Measurements from ENCODE around the gene APBB2.
A peak's percentile ranks its signal among the peaks of the same experiment; 100 is the strongest.
"Not testable (repeated sequence)": the region's sequence is repeated elsewhere in the genome, so short reads cannot be mapped to it uniquely, and the experiment has no call there.

Gene APBB2

DNA sequence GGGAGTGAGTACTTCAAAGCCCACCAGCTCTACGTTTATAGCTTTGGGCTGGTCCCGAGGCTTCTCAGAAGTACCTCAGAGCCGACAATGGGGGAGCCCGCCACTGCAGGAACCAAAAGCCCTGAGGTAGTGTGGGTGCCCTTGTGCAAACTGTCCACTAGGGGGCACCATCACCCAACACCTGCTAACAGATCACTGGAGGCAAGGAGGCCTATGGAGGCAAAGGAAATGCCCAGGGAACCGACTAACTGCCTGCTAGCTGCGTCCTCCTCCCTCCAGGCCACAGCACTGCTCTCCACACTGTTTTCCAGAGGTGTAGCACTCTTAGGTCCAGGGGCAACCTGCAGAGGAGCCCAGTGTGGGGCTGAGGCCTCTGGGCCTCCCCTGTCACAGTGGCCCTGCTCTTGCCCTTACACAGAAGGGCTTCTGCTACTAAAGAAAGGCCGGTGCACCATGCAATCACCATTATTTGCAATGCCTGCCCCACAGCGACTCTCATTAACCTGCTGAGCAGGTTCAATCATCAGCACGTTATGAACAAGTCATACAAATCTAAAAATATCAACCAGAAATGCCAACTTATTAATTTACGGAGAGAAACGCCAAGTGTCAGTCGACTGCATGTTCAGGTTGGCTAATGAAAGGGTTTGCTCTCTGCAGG is 305.5 kb downstream of the APBB2 start (continued):
- TF ChIP-seq PPARA (CRISPR knock-in tag; IDR thresholded peaks at IDR 0.05; ENCODE audit: borderline replicate concordance) (no peak), ZC3H10 (CRISPR knock-in tag; IDR thresholded peaks at IDR 0.05) (no peak)

DNA sequence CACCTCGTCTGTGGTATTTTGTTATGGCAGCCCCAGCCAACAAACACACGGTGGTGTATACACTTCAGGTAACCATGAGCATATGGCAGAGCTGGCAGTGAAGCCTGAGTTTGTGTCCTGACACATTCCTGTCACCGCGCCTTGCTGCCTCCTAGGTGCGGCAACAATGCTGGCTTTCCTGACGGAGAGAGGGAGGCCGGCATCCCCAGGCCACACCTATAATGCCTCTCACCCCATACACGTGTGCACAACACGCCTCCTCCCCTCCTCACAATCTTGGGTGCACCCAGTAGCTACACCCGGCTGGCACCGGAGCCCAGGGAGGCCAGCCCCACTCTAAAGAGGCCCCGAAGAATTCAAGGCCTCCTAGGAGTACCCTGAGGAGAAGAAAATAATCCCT is 306.0 kb downstream of the APBB2 start:
- peak; percentile 7 for ATAC-seq
- no peak for TF ChIP-seq GLIS3 (CRISPR knock-in tag; IDR thresholded peaks at IDR 0.05)
- TF ChIP-seq, protein P1, sequence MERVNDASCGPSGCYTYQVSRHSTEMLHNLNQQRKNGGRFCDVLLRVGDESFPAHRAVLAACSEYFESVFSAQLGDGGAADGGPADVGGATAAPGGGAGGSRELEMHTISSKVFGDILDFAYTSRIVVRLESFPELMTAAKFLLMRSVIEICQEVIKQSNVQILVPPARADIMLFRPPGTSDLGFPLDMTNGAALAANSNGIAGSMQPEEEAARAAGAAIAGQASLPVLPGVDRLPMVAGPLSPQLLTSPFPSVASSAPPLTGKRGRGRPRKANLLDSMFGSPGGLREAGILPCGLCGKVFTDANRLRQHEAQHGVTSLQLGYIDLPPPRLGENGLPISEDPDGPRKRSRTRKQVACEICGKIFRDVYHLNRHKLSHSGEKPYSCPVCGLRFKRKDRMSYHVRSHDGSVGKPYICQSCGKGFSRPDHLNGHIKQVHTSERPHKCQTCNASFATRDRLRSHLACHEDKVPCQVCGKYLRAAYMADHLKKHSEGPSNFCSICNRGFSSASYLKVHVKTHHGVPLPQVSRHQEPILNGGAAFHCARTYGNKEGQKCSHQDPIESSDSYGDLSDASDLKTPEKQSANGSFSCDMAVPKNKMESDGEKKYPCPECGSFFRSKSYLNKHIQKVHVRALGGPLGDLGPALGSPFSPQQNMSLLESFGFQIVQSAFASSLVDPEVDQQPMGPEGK (CRISPR knock-in tag; IDR thresholded peaks at IDR 0.05; ENCODE audit: borderline replicate concordance): no peak

DNA sequence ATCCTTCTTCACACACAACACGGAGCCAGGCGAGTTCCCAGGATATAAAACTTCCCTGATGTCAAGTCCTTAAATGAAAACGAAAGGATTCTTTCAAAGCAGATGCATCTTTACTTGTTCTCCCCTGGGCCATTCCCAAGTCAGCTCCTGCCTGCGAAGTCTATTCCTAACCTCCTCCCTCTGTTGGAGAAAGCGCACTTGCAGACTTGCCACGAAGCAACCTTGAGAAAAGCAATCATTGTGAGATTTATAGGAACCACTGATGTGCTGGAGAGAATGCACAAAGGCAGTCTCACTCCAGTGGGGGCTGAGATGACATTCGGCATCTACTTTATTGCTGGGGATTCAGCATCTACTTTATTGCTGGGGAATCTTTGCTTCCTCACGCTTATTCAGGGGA is 308.9 kb downstream of the APBB2 start:
- TF ChIP-seq ARNTL (CRISPR knock-in tag; IDR thresholded peaks at IDR 0.05; ENCODE audit: borderline replicate concordance, low read depth) (no peak), ZNF70 (CRISPR knock-in tag; IDR thresholded peaks at IDR 0.05) (no peak), PPARA (CRISPR knock-in tag; IDR thresholded peaks at IDR 0.05; ENCODE audit: borderline replicate concordance) (no peak), ZNF8 (CRISPR knock-in tag; IDR thresholded peaks at IDR 0.05) (no peak), TCF4 (CRISPR knock-in tag; IDR thresholded peaks at IDR 0.05; ENCODE audit: borderline replicate concordance) (no peak), BACH2 (CRISPR knock-in tag; IDR thresholded peaks at IDR 0.05; ENCODE audit: borderline replicate concordance) (no peak), ZFP30 (CRISPR knock-in tag; IDR thresholded peaks at IDR 0.05) (no peak), RARB (CRISPR knock-in tag; IDR thresholded peaks at IDR 0.05) (no peak), ESRRG (CRISPR knock-in tag; IDR thresholded peaks at IDR 0.05) (no peak), GLIS3 (CRISPR knock-in tag; IDR thresholded peaks at IDR 0.05) (no peak), ZNF565 (CRISPR knock-in tag; conservative IDR thresholded peaks at IDR 0.05; ENCODE audit: low read depth) (no peak), CSDC2 (CRISPR knock-in tag; IDR thresholded peaks at IDR 0.05) (no peak)
- TF ChIP-seq, protein P2, sequence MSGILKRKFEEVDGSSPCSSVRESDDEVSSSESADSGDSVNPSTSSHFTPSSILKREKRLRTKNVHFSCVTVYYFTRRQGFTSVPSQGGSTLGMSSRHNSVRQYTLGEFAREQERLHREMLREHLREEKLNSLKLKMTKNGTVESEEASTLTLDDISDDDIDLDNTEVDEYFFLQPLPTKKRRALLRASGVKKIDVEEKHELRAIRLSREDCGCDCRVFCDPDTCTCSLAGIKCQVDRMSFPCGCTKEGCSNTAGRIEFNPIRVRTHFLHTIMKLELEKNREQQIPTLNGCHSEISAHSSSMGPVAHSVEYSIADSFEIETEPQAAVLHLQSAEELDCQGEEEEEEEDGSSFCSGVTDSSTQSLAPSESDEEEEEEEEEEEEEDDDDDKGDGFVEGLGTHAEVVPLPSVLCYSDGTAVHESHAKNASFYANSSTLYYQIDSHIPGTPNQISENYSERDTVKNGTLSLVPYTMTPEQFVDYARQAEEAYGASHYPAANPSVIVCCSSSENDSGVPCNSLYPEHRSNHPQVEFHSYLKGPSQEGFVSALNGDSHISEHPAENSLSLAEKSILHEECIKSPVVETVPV (CRISPR knock-in tag; IDR thresholded peaks at IDR 0.05): no peak
- TF ChIP-seq, protein P3, sequence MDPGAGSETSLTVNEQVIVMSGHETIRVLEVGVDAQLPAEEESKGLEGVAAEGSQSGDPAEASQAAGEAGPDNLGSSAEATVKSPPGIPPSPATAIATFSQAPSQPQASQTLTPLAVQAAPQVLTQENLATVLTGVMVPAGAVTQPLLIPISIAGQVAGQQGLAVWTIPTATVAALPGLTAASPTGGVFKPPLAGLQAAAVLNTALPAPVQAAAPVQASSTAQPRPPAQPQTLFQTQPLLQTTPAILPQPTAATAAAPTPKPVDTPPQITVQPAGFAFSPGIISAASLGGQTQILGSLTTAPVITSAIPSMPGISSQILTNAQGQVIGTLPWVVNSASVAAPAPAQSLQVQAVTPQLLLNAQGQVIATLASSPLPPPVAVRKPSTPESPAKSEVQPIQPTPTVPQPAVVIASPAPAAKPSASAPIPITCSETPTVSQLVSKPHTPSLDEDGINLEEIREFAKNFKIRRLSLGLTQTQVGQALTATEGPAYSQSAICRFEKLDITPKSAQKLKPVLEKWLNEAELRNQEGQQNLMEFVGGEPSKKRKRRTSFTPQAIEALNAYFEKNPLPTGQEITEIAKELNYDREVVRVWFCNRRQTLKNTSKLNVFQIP (CRISPR knock-in tag; IDR thresholded peaks at IDR 0.05; ENCODE audit: borderline replicate concordance, low read depth): no peak
- no peak for ATAC-seq

DNA sequence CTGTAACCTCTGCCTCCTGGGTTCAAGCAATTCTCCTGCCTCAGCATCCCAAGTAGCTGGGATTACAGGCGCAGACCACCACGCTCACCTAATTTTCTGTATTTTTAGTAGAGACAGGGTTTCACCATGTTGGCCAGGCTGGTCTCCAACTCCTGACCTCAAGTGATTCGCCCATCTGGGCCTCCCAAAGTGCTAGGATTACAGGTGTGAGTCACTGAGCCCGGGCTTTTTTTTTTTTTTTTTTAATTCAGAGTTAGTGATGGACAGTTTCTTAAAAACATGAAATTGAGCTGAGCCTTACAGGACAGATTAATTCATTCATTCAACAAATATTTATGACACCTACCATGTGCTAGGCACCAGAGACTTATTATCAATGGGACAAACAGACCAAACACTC is 313.8 kb downstream of the APBB2 start:
- not testable (repeated sequence) for ATAC-seq

DNA sequence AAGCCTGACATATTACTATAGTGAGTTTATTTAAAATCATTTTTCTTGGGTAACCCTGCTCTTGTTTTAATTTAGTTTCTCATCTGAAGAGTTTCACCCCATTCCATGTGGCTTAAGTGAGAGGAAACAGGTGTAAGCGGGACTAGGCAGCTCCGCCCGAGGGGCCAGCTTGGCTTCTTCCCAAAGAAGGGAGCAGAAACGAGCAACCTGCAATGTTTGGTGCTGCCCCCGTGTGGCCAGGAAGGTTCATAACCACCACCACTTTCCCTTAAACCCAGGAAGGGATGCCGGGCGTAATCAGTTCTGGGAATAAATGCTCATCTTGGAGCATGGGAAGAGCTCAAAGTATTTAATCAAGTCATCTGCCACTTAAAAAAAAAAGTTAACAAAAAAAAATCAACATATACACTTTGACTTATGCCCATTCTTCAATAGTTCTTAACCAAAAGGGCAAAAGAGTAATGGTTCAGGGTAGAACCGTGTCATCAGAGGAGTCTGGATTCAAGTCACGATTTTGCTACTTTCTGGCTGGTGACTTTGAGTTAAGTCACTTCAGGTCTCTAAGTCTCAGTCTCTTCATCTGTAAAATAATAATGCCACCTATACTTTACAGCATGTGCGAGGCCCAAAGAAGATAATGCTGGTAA is 316.7 kb downstream of the APBB2 start:
- 0 out of 2 replicates have a peak, but pooled peaks have one; percentile 17 for TF ChIP-seq TCF4 (CRISPR knock-in tag; IDR thresholded peaks at IDR 0.05; ENCODE audit: borderline replicate concordance)
- TF ChIP-seq ZFP3 (CRISPR knock-in tag; IDR thresholded peaks at IDR 0.05): no peak
- peak; percentile 85 for ATAC-seq

DNA sequence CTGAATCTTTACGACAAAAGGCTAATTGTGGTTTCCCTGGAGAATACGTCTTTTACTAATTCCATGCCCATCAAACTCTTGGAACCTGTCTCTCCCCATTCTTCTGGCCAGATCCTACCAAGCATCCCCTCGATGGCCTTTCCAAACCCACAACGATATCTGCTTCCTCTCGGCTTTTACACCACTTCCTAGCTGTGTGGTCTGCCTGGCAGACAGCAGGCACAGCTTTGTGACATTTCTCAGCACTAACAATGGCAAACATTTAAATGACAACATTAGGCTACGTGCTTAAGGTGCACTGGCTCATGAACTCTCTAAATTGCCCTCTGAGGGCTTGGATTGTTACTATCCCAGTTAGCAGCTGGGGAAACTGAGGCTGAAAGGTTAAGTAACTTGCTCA is 323.6 kb downstream of the APBB2 start:
- no peak for ATAC-seq
- no peak for TF ChIP-seq SNAI2 (CRISPR knock-in tag; IDR thresholded peaks at IDR 0.05)
- no peak for TF ChIP-seq TOX (CRISPR knock-in tag; IDR thresholded peaks at IDR 0.05; ENCODE audit: borderline replicate concordance)
- no peak for TF ChIP-seq CSDC2 (CRISPR knock-in tag; IDR thresholded peaks at IDR 0.05)
- no peak for TF ChIP-seq RARB (CRISPR knock-in tag; IDR thresholded peaks at IDR 0.05)
- TF ChIP-seq OSR1 (CRISPR knock-in tag; IDR thresholded peaks at IDR 0.05): no peak
- no peak for TF ChIP-seq ZFP3 (CRISPR knock-in tag; IDR thresholded peaks at IDR 0.05)
- TF ChIP-seq ARNTL (CRISPR knock-in tag; IDR thresholded peaks at IDR 0.05; ENCODE audit: borderline replicate concordance, low read depth): no peak
- no peak for TF ChIP-seq ESRRG (CRISPR knock-in tag; IDR thresholded peaks at IDR 0.05)
- no peak for TF ChIP-seq BACH2 (CRISPR knock-in tag; IDR thresholded peaks at IDR 0.05; ENCODE audit: borderline replicate concordance)
- TF ChIP-seq, protein P1 (CRISPR knock-in tag; IDR thresholded peaks at IDR 0.05; ENCODE audit: borderline replicate concordance): no peak
- TF ChIP-seq TCF4 (CRISPR knock-in tag; IDR thresholded peaks at IDR 0.05; ENCODE audit: borderline replicate concordance): no peak
- no peak for TF ChIP-seq ZC3H10 (CRISPR knock-in tag; IDR thresholded peaks at IDR 0.05)
- TF ChIP-seq ZNF70 (CRISPR knock-in tag; IDR thresholded peaks at IDR 0.05): no peak
- no peak for TF ChIP-seq PPARA (CRISPR knock-in tag; IDR thresholded peaks at IDR 0.05; ENCODE audit: borderline replicate concordance)
- TF ChIP-seq ISL1 (CRISPR knock-in tag; IDR thresholded peaks at IDR 0.05): no peak
- TF ChIP-seq ZNF8 (CRISPR knock-in tag; IDR thresholded peaks at IDR 0.05): no peak
- no peak for TF ChIP-seq ZFP30 (CRISPR knock-in tag; IDR thresholded peaks at IDR 0.05)

Data from SK-N-SH treated with all-trans-retinoic acid at 6 μM for 48 hours (cell line).